GM10248 (cell line): ENCODE data around the gene USF1.

ENCODE experiments used
- CTCF ChIA-PET: fragments of 300-600 bp; sonication (Branson Sonifier 250); formaldehyde crosslinking; extraction: SDS; loops from one replicate; lab custom pipeline; 2021; ENCODE audit warnings: antibody characterized with exemption; lab: Yijun Ruan, JAX
- POLR2A ChIA-PET: fragments of 350-650 bp; sonication (Branson Sonifier 250); formaldehyde crosslinking; extraction: SDS; loops from one replicate; lab custom pipeline; 2020; ENCODE audit warnings: antibody characterized with exemption; lab: Yijun Ruan, JAX
- DNase-seq: peaks from one replicate; pipeline ENCODE4 v3.0.0; 2012; ENCODE audit errors: extremely low spot score
- TF ChIP-seq, protein P1 (sequence below): IDR thresholded peaks from 2 replicates; pipeline ENCODE4 v1.5.1; 2012; ENCODE audit warnings: mild to moderate bottlenecking, low read depth; ENCODE audit errors: extremely low read depth, missing control alignments, control extremely low read depth

Gene USF1

GRCh38 chr1:161073474-161074121 is 27.8 kb upstream of the USF1 start:
- TF ChIP-seq, protein P1, sequence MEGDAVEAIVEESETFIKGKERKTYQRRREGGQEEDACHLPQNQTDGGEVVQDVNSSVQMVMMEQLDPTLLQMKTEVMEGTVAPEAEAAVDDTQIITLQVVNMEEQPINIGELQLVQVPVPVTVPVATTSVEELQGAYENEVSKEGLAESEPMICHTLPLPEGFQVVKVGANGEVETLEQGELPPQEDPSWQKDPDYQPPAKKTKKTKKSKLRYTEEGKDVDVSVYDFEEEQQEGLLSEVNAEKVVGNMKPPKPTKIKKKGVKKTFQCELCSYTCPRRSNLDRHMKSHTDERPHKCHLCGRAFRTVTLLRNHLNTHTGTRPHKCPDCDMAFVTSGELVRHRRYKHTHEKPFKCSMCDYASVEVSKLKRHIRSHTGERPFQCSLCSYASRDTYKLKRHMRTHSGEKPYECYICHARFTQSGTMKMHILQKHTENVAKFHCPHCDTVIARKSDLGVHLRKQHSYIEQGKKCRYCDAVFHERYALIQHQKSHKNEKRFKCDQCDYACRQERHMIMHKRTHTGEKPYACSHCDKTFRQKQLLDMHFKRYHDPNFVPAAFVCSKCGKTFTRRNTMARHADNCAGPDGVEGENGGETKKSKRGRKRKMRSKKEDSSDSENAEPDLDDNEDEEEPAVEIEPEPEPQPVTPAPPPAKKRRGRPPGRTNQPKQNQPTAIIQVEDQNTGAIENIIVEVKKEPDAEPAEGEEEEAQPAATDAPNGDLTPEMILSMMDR: no peak
- POLR2A ChIA-PET: no interaction called here
- CTCF ChIA-PET: interaction anchor here (0.8 to 10.8 kb wide), 6 partner anchors 13 to 294 kb away, joined by 3 to 137 read pairs (median 56); partner anchors contain the start of genes KLHDC9 and NECTIN4
- DNase-seq: no peak

DNA sequence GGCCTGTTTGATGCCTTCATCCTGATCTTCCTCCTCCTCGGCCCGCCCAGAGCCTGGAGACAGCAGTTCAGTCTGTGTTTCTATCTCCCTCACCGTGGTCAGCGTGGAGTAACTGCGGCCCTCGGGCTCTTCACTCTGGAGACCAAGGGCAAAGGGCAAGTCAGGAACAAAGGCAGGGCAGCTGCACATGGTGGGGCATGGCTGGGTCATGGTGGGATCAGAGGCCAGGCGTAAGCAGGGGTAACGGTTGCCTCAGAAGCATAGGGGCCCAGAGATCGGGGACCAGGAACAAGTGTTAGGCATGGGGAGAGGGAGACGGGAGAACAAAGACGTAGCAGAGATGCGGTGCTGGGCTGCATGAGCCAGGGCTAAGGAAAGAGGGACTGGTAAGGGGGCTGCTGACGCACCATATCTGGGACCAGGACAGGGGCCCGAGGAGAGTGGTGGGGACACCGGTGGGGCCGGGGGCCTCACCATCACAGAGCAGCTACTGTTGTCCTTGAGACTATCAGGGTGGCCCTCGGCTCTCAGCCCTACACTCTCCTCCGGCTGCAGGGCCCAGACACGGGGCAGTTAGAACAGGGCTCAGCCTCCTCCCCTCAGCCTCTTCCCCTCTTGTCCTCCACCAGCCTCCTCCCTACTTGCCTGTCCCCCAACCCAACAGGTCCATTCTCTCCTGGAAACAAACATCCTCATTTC is 27.1 kb upstream of the USF1 start:
- no peak for DNase-seq
- TF ChIP-seq, protein P1: no peak
- POLR2A ChIA-PET: no interaction called here
- CTCF ChIA-PET: interaction anchor here (0.8 to 10.8 kb wide), 10 partner anchors 13 to 293 kb away, joined by 3 to 137 read pairs (median 24); partner anchors contain the start of genes DEDD, KLHDC9, NECTIN4 and TSTD1

- CTCF ChIA-PET: interaction anchor here (1.0 to 10.8 kb wide), 15 partner anchors 9 to 1574 kb away, joined by 3 to 137 read pairs (median 8); partner anchors contain the start of genes DEDD, KLHDC9, NECTIN4 and TSTD1
- POLR2A ChIA-PET: no interaction called here
Measured at GRCh38 chr1:161071886-161072371, 26.2 kb upstream of the USF1 start.

DNA sequence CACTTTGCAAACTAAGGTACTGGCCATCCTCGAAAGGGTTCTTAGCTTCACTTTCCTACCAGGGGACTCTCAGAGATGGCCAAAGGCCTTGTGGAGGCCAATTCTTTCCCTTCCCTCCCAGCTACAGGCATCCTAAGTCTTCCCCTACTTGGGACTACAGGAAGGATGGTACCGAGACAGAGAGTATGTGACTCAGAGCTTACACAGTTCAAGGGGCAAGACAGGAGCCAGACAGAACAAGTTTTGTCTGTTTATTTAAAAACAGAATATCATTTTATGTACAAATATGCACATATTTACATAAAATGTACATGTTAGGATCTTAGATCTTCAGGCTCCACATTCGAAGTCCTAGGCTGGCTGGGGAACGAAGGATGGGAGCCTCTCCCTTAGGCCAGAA is 25.0 kb upstream of the USF1 start:
- TF ChIP-seq, protein P1: no peak
- CTCF ChIA-PET: interaction anchor here (0.7 to 10.8 kb wide), 14 partner anchors 9 to 295 kb away, joined by 3 to 137 read pairs (median 8); partner anchors contain the start of genes DEDD, KLHDC9, NECTIN4 and USF1
- DNase-seq: no peak
- POLR2A ChIA-PET: interaction anchor here (0.7 to 1.8 kb wide), 2 partner anchors 95 to 319 kb away, joined by 5 to 6 read pairs; partner anchors contain the start of gene PPOX

More at GRCh38 chr1:161071886-161072371, 26.2 kb upstream of the USF1 start:
- TF ChIP-seq, protein P1: peak; percentile 82
- DNase-seq: peak; percentile 80

GRCh38 chr1:161069731-161070270 is 24.0 kb upstream of the USF1 start, which contains the start of gene ARHGAP30:
Gene ARHGAP30 (minus strand): TSS chr1:161069891. CDS start chr1:161069624, 267 bp downstream.
- ChIA-PET CTCF (interaction anchor here (0.8 to 10.8 kb wide), 10 partner anchors 10 to 294 kb away, joined by 3 to 137 read pairs (median 18); partner anchors contain the start of genes KLHDC9, NECTIN4 and USF1), POLR2A (interaction anchor here (0.7 to 1.8 kb wide), 6 partner anchors 23 to 320 kb away, joined by 3 to 6 read pairs (median 4); partner anchors contain the start of genes NIT1, PFDN2, PPOX and USF1)
- TF ChIP-seq, protein P1: no peak
- DNase-seq: peak; percentile 96
